PC-9 (cell line): ENCODE data around the gene ARHGAP26. TPM values are rescaled to one million over a fixed set of nuclear protein-coding genes. Genes with fewer than 3 reads are reported as not detected.

Experiments
- BruUV-seq: library from RNA; stranded (reverse); fragments of 400-500 nt; replicated peaks from 2 replicates; lab custom pipeline; 2021; lab: Mats Ljungman, UMichigan
- CTCF ChIA-PET: fragments of 300-600 bp; sonication (Branson Sonifier 250); formaldehyde crosslinking; loops from one replicate; lab custom pipeline; 2022; ENCODE audit warnings: antibody characterized with exemption; lab: Charles Lee
- POLR2A ChIA-PET: fragments of 300-600 bp; sonication (Branson Sonifier 250); formaldehyde crosslinking; loops from one replicate; lab custom pipeline; 2022; ENCODE audit warnings: antibody characterized with exemption; ENCODE audit not compliant: unreplicated experiment; lab: Charles Lee
- DNase-seq, 2 experiments: peaks; one replicate each; pipeline versions ENCODE4 v3.0.0 to v3.0.0-alpha.2; 2015 to 2022; ENCODE audit warnings: mixed read lengths in 1 of 2
- H2AFZ ChIP-seq: fragments of 200-600 bp; sonication (generic); 2 replicates; pipeline ENCODE4 v1.8.1; 2017; ENCODE audit warnings: antibody characterized with exemption
- H3F3A ChIP-seq: fragments of 200-600 bp; sonication (generic); 2 replicates; pipeline ENCODE4 v1.8.1; 2017; ENCODE audit warnings: antibody characterized with exemption, mild to moderate bottlenecking, low read depth; ENCODE audit not compliant: insufficient read depth
- H3K27ac ChIP-seq: fragments of 200-600 bp; sonication (generic); 2 replicates; pipeline ENCODE4 v1.6.1; 2016; ENCODE audit warnings: mixed run types
- H3K27me3 ChIP-seq: fragments of 200-600 bp; sonication (generic); 2 replicates; pipeline ENCODE4 v1.6.1; 2016; ENCODE audit warnings: low read depth, mixed run types; ENCODE audit not compliant: insufficient read depth
- H3K36me3 ChIP-seq: fragments of 200-600 bp; sonication (generic); 2 replicates; pipeline ENCODE4 v1.6.1; 2016; ENCODE audit warnings: low read depth, mixed run types
- H3K4me1 ChIP-seq: fragments of 200-600 bp; sonication (generic); replicated peaks from 2 replicates; pipeline ENCODE4 v1.6.1; 2016; ENCODE audit warnings: mixed run types; ENCODE audit not compliant: insufficient read depth
- H3K4me2 ChIP-seq: fragments of 200-600 bp; sonication (generic); 2 replicates; pipeline ENCODE4 v1.6.1; 2017; ENCODE audit warnings: mixed run types
- H3K4me3 ChIP-seq: fragments of 200-600 bp; sonication (generic); 2 replicates; pipeline ENCODE4 v1.6.1; 2016; ENCODE audit warnings: mixed run types
- H3K79me2 ChIP-seq: fragments of 200-600 bp; sonication (generic); 2 replicates; pipeline ENCODE4 v1.6.1; 2017; ENCODE audit warnings: low read depth, mixed run types
- H3K9me2 ChIP-seq: fragments of 200-600 bp; sonication (generic); 2 replicates; pipeline ENCODE4 v1.8.1; 2017; ENCODE audit warnings: mild to moderate bottlenecking; ENCODE audit not compliant: insufficient read depth
- H3K9me3 ChIP-seq: fragments of 200-600 bp; sonication (generic); 2 replicates; pipeline ENCODE4 v1.8.1; 2016; ENCODE audit warnings: low read depth; ENCODE audit not compliant: insufficient read depth
- H4K20me1 ChIP-seq: fragments of 200-600 bp; sonication (generic); 2 replicates; pipeline ENCODE4 v1.8.1; 2017; ENCODE audit not compliant: insufficient read depth
- EZH2 ChIP-seq: fragments of 200-600 bp; sonication (generic); IDR thresholded peaks from 2 replicates; pipeline ENCODE4 v1.8.0; 2017; ENCODE audit warnings: antibody characterized with exemption, low read depth
- intact Hi-C: fragments of 100-400 bp; cut with micrococcal nuclease; formaldehyde crosslinking; loops from one replicate; pipeline ENCODE4 v1.10.0; 2022; ENCODE audit not compliant: unreplicated experiment
- total RNA-seq: library from RNA; stranded (reverse); gene quantifications from 2 replicates; pipeline ENCODE4 v1.2.3, GENCODE V29; 2021
- TF ChIP-seq, protein P1 (sequence below): fragments of 200-600 bp; sonication (generic); conservative IDR thresholded peaks from 2 replicates; pipeline ENCODE4 v1.6.1; 2017; ENCODE audit warnings: mixed run types, antibody characterized with exemption, mild to moderate bottlenecking, moderate library complexity

Gene ARHGAP26
- total RNA-seq, 1 experiment from 2014 or later = 29.7 TPM

- no peak overlapping the region for H3K4me3 ChIP-seq
- no peaks in the 10 kb centered on the region for H4K20me1 ChIP-seq
- no peak overlapping the region for H3K27ac ChIP-seq
- H3K9me2 ChIP-seq = no peaks in the 10 kb centered on the region
- no peaks in the 10 kb centered on the region for H3K9me3 ChIP-seq
- H3K27me3 ChIP-seq = no peaks in the 10 kb centered on the region
- no peak overlapping the region for H3K4me2 ChIP-seq
- H3K36me3 ChIP-seq = no peaks in the 10 kb centered on the region
- CTCF ChIA-PET = no interaction called here
- POLR2A ChIA-PET = no interaction called here
- intact Hi-C loops = no loop called here
- BruUV-seq = no TSS peak
- no peak overlapping the region for H2AFZ ChIP-seq
- H3F3A ChIP-seq = no peaks in the 10 kb centered on the region
- H3K4me1 ChIP-seq = peaks cover 7% of the 10 kb centered on the region; the same call in 1 of the 2 replicates
- DNase-seq = no peak
- TF ChIP-seq, protein P1, sequence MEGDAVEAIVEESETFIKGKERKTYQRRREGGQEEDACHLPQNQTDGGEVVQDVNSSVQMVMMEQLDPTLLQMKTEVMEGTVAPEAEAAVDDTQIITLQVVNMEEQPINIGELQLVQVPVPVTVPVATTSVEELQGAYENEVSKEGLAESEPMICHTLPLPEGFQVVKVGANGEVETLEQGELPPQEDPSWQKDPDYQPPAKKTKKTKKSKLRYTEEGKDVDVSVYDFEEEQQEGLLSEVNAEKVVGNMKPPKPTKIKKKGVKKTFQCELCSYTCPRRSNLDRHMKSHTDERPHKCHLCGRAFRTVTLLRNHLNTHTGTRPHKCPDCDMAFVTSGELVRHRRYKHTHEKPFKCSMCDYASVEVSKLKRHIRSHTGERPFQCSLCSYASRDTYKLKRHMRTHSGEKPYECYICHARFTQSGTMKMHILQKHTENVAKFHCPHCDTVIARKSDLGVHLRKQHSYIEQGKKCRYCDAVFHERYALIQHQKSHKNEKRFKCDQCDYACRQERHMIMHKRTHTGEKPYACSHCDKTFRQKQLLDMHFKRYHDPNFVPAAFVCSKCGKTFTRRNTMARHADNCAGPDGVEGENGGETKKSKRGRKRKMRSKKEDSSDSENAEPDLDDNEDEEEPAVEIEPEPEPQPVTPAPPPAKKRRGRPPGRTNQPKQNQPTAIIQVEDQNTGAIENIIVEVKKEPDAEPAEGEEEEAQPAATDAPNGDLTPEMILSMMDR = no peak
- TF ChIP-seq EZH2 = no peak
- H3K79me2 ChIP-seq = no peaks in the 10 kb centered on the region
These were observed 410.6 kb downstream of the ARHGAP26 start for GRCh38 chr5:143180751-143181150.

- Histone ChIP-seq H3K27me3 (no peaks in the 10 kb centered on the region), H3F3A (no peaks in the 10 kb centered on the region), H3K4me1 (peaks cover 7% of the 10 kb centered on the region; the same call in 1 of the 2 replicates), H3K9me3 (no peaks in the 10 kb centered on the region), H3K27ac (no peak overlapping the region), H3K36me3 (no peaks in the 10 kb centered on the region), H3K79me2 (no peaks in the 10 kb centered on the region), H3K4me2 (no peak overlapping the region), H2AFZ (no peak overlapping the region), H3K4me3 (no peak overlapping the region), H4K20me1 (no peaks in the 10 kb centered on the region), H3K9me2 (no peaks in the 10 kb centered on the region)
- TF ChIP-seq, protein P1 = no peak
- TF ChIP-seq EZH2 = no peak
- POLR2A ChIA-PET = no interaction called here
- BruUV-seq = no TSS peak
- intact Hi-C loops = no loop called here
- CTCF ChIA-PET = no interaction called here
- no peak for DNase-seq
These were observed 411.0 kb downstream of the ARHGAP26 start for GRCh38 chr5:143181173-143181572.

DNA sequence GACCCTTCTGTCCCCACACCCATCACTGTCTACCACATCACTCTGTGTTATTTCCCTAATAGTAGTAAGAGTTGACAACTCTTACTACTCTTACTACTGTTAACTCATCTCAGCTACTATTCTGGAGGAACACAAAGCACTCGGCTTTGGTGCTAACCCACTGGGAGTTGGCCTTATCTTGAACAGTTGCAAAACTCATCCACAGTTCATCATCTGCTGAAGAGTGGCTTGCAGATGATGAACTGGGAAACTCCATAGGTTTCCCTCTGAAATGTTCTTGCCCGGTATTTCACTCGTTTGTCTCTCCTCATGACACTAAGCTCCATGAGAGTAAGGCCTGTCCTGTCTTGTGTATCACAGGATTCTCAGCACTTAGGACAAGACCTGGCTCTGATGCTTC, 411.9 kb downstream of the ARHGAP26 start:
- no peaks in the 10 kb centered on the region for H3K9me2 ChIP-seq
- H3K4me2 ChIP-seq = no peak overlapping the region
- no peaks in the 10 kb centered on the region for H3K36me3 ChIP-seq
- no peak overlapping the region for H3K27ac ChIP-seq
- H3F3A ChIP-seq = no peaks in the 10 kb centered on the region
- no peaks in the 10 kb centered on the region for H3K27me3 ChIP-seq
- ChIA-PET CTCF (interaction anchor here (0.6 kb wide), 2 partner anchors 28 to 222 kb away, joined by 3 to 9 read pairs; no protein-coding TSS in a partner anchor), POLR2A (no interaction called here)
- H3K79me2 ChIP-seq = no peaks in the 10 kb centered on the region
- no TSS peak for BruUV-seq
- H3K4me3 ChIP-seq = no peak overlapping the region
- H3K9me3 ChIP-seq = no peaks in the 10 kb centered on the region
- no peak overlapping the region for H2AFZ ChIP-seq
- DNase-seq = no peak
- H3K4me1 ChIP-seq = peaks cover 17% of the 10 kb centered on the region
- intact Hi-C loops = no loop called here
- TF ChIP-seq, protein P1 = no peak
- TF ChIP-seq EZH2 = no peak
- H4K20me1 ChIP-seq = no peaks in the 10 kb centered on the region
